Prostate gland (tissue), 2 donors: Measurements from ENCODE around the gene MCF2L2. TPM values are rescaled to one million over a fixed set of nuclear protein-coding genes. Genes with fewer than 3 reads are reported as not detected.
"Not testable (repeated sequence)": the region's sequence is repeated elsewhere in the genome, so short reads cannot be mapped to it uniquely, and the experiment has no call there.

ENCODE experiments used
- DNase-seq: peaks from one replicate; pipeline ENCODE4 v3.0.0-alpha.2; 2019; ENCODE audit warnings: low spot score
- H3K27ac ChIP-seq, 2 donors: fragments of 200-600 bp; sonication (generic); 2 replicates each; pipeline ENCODE4 v1.5.1; 2017 to 2019
- H3K27me3 ChIP-seq: fragments of 200-600 bp; sonication (generic); replicated peaks from 2 replicates; pipeline ENCODE4 v1.5.1; 2019; ENCODE audit not compliant: insufficient read depth
- H3K36me3 ChIP-seq, 2 donors: fragments of 200-600 bp; sonication (generic); 1 replicate in 1 of 2; 2 replicates in 1 of 2; pipeline versions ENCODE4 v1.5.1 to v1.8.1; 2017 to 2019
- H3K4me1 ChIP-seq: fragments of 200-600 bp; sonication (generic); replicated peaks from 2 replicates; pipeline ENCODE4 v1.5.1; 2019
- H3K4me3 ChIP-seq, 2 donors: fragments of 200-600 bp; sonication (generic); 2 replicates each; pipeline ENCODE4 v1.5.1; 2017 to 2019
- H3K9me3 ChIP-seq: fragments of 200-600 bp; sonication (generic); 2 replicates; pipeline ENCODE4 v1.5.1; 2017
- POLR2A ChIP-seq: fragments of 450-650 bp; IDR thresholded peaks from one replicate; pipeline ENCODE4 v1.6.1; 2016; ENCODE audit warnings: antibody characterized with exemption, mild to moderate bottlenecking
- POLR2AphosphoS5 ChIP-seq: sonication (generic); formaldehyde crosslinking; IDR thresholded peaks from one replicate; pipeline ENCODE4 v1.6.1; 2017; ENCODE audit warnings: antibody characterized with exemption
- WGBS: methylation state at CpG from one replicate; pipeline ENCODE4 v1.1.5; 2018; 5-methylcytosine and 5-hydroxymethylcytosine counted together
- intact Hi-C: fragments of 100-400 bp; cut with DNase I; formaldehyde crosslinking; loops from one replicate; pipeline ENCODE4 v1.14.2; 2022
- total RNA-seq, 2 donors: library from RNA; depleted of rRNA; stranded (reverse); fragments of >200 nt; gene quantifications; one replicate each; pipeline ENCODE4 v1.1.0, GENCODE V29; 2016
- TF ChIP-seq, protein P1 (sequence below), 4 experiments: fragments of 200-600 bp in 2 of 4; fragments of 450-650 bp in 2 of 4; sonication (generic) in 2 of 4; IDR thresholded peaks; 1 replicate in 3 of 4; 2 replicates in 1 of 4; pipeline ENCODE4 v1.5.1; 2016 to 2019; ENCODE audit warnings: antibody characterized with exemption in 4 of 4, mild to moderate bottlenecking in 2 of 4, moderate library complexity in 2 of 4

Gene MCF2L2
- total RNA-seq, 2 donors from 2014 or later, result 0.41 to 4.0 TPM

DNA sequence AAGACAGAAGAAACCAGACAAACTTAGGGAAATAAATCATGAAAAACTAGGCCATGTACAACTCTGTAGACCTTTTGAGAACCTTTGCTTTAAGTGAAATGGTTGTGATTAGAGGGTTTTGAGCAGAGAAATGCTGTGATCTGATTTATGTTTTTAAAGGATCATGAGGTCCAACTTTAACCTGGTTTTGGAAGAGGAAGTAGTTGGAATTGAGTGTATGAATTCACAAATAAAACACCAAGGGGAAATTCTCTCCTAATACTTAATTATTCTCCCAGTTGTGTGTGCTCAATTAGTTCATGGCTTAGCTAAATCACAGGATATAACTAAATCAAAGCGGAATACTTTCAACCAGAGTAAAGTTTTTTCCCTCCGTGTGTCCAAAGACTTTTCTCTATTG lies 45.5 kb upstream of the MCF2L2 start:
- no peak for DNase-seq
- H3K4me1 ChIP-seq, result no peaks in the 10 kb centered on the region
- 87% methylated on average over 2 of the region's 2 CpGs for WGBS
- H3K9me3 ChIP-seq, result no peaks in the 10 kb centered on the region
- H3K36me3 ChIP-seq, result no peaks in the 10 kb centered on the region
- no peaks in the 10 kb centered on the region for H3K27me3 ChIP-seq
- intact Hi-C loops, result loop anchor here (10.0 kb wide), 1 partner anchor 161 kb away; the partner anchor contains the start of gene KLHL24
- no peak overlapping the region for H3K4me3 ChIP-seq
- no peak overlapping the region for H3K27ac ChIP-seq
- TF ChIP-seq, protein P1, sequence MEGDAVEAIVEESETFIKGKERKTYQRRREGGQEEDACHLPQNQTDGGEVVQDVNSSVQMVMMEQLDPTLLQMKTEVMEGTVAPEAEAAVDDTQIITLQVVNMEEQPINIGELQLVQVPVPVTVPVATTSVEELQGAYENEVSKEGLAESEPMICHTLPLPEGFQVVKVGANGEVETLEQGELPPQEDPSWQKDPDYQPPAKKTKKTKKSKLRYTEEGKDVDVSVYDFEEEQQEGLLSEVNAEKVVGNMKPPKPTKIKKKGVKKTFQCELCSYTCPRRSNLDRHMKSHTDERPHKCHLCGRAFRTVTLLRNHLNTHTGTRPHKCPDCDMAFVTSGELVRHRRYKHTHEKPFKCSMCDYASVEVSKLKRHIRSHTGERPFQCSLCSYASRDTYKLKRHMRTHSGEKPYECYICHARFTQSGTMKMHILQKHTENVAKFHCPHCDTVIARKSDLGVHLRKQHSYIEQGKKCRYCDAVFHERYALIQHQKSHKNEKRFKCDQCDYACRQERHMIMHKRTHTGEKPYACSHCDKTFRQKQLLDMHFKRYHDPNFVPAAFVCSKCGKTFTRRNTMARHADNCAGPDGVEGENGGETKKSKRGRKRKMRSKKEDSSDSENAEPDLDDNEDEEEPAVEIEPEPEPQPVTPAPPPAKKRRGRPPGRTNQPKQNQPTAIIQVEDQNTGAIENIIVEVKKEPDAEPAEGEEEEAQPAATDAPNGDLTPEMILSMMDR (IDR thresholded peaks at IDR 0.05), result no peak
- TF ChIP-seq POLR2AphosphoS5, result no peak
- TF ChIP-seq POLR2A, result no peak

DNA sequence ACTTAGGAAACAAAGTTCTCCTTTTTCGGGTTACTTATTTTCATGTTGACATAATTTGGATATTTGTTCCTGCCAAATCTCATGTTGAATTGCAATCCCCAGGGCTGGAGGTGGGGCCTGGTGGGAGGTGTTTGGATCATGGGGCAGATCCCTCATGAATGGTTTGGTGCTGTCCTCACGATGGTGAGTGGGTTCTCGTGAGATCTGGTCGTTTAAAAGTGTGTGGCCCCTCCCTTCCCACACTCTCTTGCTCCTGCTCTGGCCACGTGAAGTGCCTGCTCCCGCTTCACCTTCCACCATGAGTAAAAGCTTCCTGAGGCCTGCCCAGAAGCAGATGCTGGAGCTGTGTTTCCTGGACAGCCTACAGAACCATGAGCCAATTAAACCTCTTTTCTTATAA lies 43.7 kb upstream of the MCF2L2 start:
- no peak overlapping the region for H3K4me3 ChIP-seq
- H3K9me3 ChIP-seq, result no peaks in the 10 kb centered on the region
- no peaks in the 10 kb centered on the region for H3K27me3 ChIP-seq
- no peaks in the 10 kb centered on the region for H3K4me1 ChIP-seq
- DNase-seq, result no peak
- intact Hi-C loops, result loop anchor here (10.0 kb wide), 1 partner anchor 163 kb away; the partner anchor contains the start of gene KLHL24
- 60% methylated on average over 6 of the region's 6 CpGs for WGBS
- no peak overlapping the region for H3K27ac ChIP-seq
- H3K36me3 ChIP-seq, result no peaks in the 10 kb centered on the region
- no peak for TF ChIP-seq POLR2AphosphoS5
- TF ChIP-seq POLR2A, result no peak
- TF ChIP-seq, protein P1 (IDR thresholded peaks at IDR 0.05), result no peak

DNA sequence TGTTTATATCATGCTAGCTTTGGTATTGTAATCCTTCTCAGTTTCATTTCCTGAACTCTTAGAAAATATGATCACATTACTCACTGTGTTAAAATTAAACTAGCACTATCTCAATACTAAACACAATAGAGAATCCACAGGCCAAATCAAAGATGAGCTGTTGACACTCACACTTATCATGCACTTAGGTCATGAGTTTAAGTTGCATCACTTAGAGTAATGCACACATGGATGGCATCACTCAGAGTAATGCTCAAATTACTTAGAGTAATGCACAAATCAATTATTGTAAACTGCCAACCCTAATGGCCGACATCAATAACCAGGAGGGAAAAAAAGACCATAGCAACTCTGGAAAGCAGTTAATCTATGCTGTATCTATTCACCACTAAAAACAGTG lies 40.0 kb upstream of the MCF2L2 start:
- H3K27ac ChIP-seq, result no peak overlapping the region
- 76% methylated on average over 1 of the region's 1 CpG for WGBS
- intact Hi-C loops, result loop anchor here (2.0 to 5.0 kb wide), 2 partner anchors 298 to 419 kb away; no protein-coding TSS in a partner anchor
- H3K36me3 ChIP-seq, result no peaks in the 10 kb centered on the region
- no peak for DNase-seq
- no peaks in the 10 kb centered on the region for H3K4me1 ChIP-seq
- no peaks in the 10 kb centered on the region for H3K27me3 ChIP-seq
- no peaks in the 10 kb centered on the region for H3K9me3 ChIP-seq
- TF ChIP-seq POLR2A (no peak), POLR2AphosphoS5 (no peak)
- TF ChIP-seq, protein P1 (IDR thresholded peaks at IDR 0.05), result no peak
- no peak overlapping the region for H3K4me3 ChIP-seq

GRCh38 chr3:183466575-183466974 lies 38.2 kb upstream of the MCF2L2 start:
- DNase-seq, result no peak
- TF ChIP-seq POLR2AphosphoS5 (no peak), POLR2A (no peak)
- TF ChIP-seq, protein P1 (IDR thresholded peaks at IDR 0.05), result no peak
- Histone ChIP-seq H3K36me3 (no peaks in the 10 kb centered on the region), H3K4me3 (no peak overlapping the region), H3K4me1 (no peaks in the 10 kb centered on the region), H3K27me3 (no peaks in the 10 kb centered on the region), H3K27ac (no peak overlapping the region), H3K9me3 (no peaks in the 10 kb centered on the region)
- intact Hi-C loops, result loop anchor here (5.0 kb wide), 1 partner anchor 421 kb away; no protein-coding TSS in a partner anchor
- WGBS, result 62% methylated on average over 3 of the region's 3 CpGs

DNA sequence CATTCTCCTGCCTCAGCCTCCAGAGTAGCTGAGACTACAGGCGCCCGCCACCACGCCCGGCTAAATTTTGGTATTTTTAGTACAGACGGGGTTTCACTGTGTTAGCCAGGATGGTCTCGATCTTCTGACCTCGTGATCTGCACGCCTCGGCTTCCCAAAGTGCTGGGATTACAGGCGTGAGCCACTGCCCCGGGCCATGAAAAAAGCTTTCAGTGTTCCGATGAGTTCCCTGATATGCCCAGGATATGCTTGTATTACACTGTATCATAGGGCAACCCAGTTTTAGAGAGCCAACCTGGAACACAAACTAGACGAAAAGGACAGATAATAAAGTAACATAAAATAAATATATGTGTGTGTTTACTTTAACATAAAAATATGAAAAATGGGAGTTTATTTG lies 37.3 kb upstream of the MCF2L2 start:
- not testable (repeated sequence) for H3K4me1 ChIP-seq, H3K4me3 ChIP-seq, DNase-seq, H3K27ac ChIP-seq, H3K9me3 ChIP-seq, H3K36me3 ChIP-seq, H3K27me3 ChIP-seq
- intact Hi-C loops, result loop anchor here (5.0 kb wide), 1 partner anchor 422 kb away; no protein-coding TSS in a partner anchor
- WGBS, result 74% methylated on average over 13 of the region's 13 CpGs
